Measurements from ENCODE around the gene ZNF865. TPM values are rescaled to one million over a fixed set of nuclear protein-coding genes. Genes with fewer than 3 reads are reported as not detected.

The ZNF865 gene
- total and polyA plus RNA-seq, 2 of the 8 experiments (the other 6 are each of a cell fraction or from before 2014, with no cell fraction given): 3.5 to 13.6 TPM

DNA sequence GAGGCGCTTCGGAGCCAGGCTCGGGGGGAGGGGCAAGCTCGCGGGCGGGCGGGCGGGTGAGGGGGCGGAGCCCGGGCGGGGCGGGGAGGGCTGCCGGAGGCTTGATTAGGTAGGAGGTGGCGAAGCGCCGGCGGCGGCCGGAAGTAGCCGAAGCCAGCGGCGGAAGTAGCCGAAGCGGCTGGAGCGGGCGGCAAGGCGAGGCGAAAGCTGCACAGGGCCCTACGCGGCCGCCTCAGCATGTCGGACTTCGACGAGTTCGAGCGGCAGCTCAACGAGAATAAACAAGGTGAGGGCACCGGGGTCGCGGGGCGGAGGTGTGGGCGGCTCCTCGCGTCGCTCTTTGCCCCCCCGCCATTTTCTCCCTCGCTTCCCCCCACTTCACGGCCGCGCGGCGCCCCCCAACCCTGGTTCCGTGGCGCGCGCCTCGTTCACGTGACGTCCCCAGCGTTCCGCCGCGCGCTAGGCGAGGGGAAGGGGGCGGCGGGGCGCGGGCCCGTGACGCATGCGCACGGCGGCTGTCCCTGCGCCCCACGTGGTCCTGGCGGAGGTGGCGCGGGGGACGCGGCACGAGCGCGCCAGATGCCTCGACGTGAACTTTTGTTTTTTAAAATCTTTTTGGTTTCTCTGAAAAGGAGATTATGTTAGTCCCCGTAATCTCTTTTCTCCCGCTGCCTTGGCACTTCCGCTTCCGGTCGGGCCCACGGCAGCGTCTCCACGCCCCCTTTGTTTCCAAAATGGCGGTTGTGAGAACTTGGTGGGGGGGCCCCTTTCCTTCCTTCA is 49.6 kb downstream of the ZNF865 start, which contains the start of gene U2AF2:
TSS of gene U2AF2 (plus strand) at position 168 of the 780 bp plus-strand sequence. CDS start at position 238, 70 bp downstream.
- H3K56ac ChIP-seq (replicated peaks; ENCODE audit: insufficient read length, low read depth, low read length): peak within 1 kb of the TSS; percentile 94
- peak within 1 kb of the TSS; percentile 99 for H4K8ac ChIP-seq (ENCODE audit: extremely low read depth, insufficient read depth, low read length)
- H3K79me2 ChIP-seq (ENCODE audit: control insufficient read depth in 1 of 2, insufficient read depth in 2 of 2, low read length in 2 of 2): peaks cover 44 to 47% of the 10 kb centered on the region in 2 experiments
- H3K79me1 ChIP-seq (ENCODE audit: low read depth, low read length): peaks cover 5% of the 10 kb centered on the region; the same call in 1 of the 2 replicates
- H3K9ac ChIP-seq (replicated peaks in 1 of 4; ENCODE audit: extremely low read depth in 1 of 4, low read depth in 3 of 4, low read length in 3 of 4): peak within 1 kb of the TSS; percentile 98 to 100 (median 99)
- peak in 1 of 2 experiments; percentile 97 for DNase-seq (ENCODE audit: low read depth in 1 of 2, low spot score in 2 of 2)
- H2BK12ac ChIP-seq (ENCODE audit: low read depth, low read length): peak within 1 kb of the TSS; percentile 98
- peaks cover 3 to 18% (median 10%) of the 10 kb centered on the region in 4 experiments; a peak in 6 of 7 replicates for H3K4me1 ChIP-seq (replicated peaks in 1 of 4; ENCODE audit: control insufficient read depth in 3 of 4, insufficient read depth in 4 of 4, low read length in 3 of 4)
- peak within 1 kb of the TSS; percentile 84 to 93 (median 92) for H3K4me3 ChIP-seq (ENCODE audit: extremely low read depth in 1 of 4, insufficient read depth in 2 of 4, low read depth in 3 of 4, low read length in 4 of 4)
- H3K4me2 ChIP-seq (ENCODE audit: insufficient read depth in 1 of 2, low read depth in 2 of 2, low read length in 2 of 2): peak within 1 kb of the TSS; percentile 81 to 94
- H3K18ac ChIP-seq (ENCODE audit: extremely low read depth, low read length): peak within 1 kb of the TSS; percentile 100
- H2BK15ac ChIP-seq (ENCODE audit: low read length): peak within 1 kb of the TSS; percentile 10; the same call in 1 of the 2 replicates
- peaks cover 13% of the 10 kb centered on the region for H3K23me2 ChIP-seq (ENCODE audit: low read depth, low read length)
- no peaks in the 10 kb centered on the region for H3K9me3 ChIP-seq (ENCODE audit: insufficient read depth in 2 of 2, low read depth in 1 of 2, low read length in 1 of 2)
- peak within 1 kb of the TSS; percentile 99 for H2AFZ ChIP-seq (ENCODE audit: low read length)
- ChIA-PET POLR2A (ENCODE audit: partially characterized antibody) (interaction anchor here (0.6 to 2.8 kb wide), 19 partner anchors 9 to 514 kb away, joined by 3 to 16 read pairs (median 5); partner anchors contain the start of genes EPN1, FIZ1, TMEM238 and ZNF524), CTCF (ENCODE audit: partially characterized antibody) (interaction anchor here (0.6 to 1.0 kb wide), 16 partner anchors 13 to 653 kb away, joined by 3 to 10 read pairs (median 3); no protein-coding TSS in a partner anchor)
- H3K23ac ChIP-seq (ENCODE audit: insufficient read length): no peak within 1 kb of the TSS
- peak within 1 kb of the TSS; percentile 62 for H3K14ac ChIP-seq (ENCODE audit: insufficient read length)
- 1% methylated on average over 34 of the region's 95 CpGs; no CpG with 5 or more reads in 1 of the 2 experiments for WGBS, 2 experiments (ENCODE audit: extremely low coverage in 1 of 2, insufficient coverage in 1 of 2, insufficient read length in 1 of 2, insufficient replicate concordance in 2 of 2, low coverage in 1 of 2, low lambda C conversion rate in 2 of 2, missing lambda C conversion rate in 1 of 2)
- peak within 1 kb of the TSS; percentile 96 for H2AK5ac ChIP-seq (ENCODE audit: low read depth, low read length)
- H3K27me3 ChIP-seq (replicated peaks in 1 of 4; ENCODE audit: control insufficient read depth in 3 of 4, extremely low read depth in 1 of 4, insufficient read depth in 3 of 4, low read length in 3 of 4): no peaks in the 10 kb centered on the region
- H4K91ac ChIP-seq (replicated peaks; ENCODE audit: insufficient read length, low read length): peak within 1 kb of the TSS; percentile 98
- peak within 1 kb of the TSS; percentile 100 for H2BK5ac ChIP-seq (ENCODE audit: low read depth, low read length)
- H2BK120ac ChIP-seq (replicated peaks; ENCODE audit: low read depth, low read length): peak within 1 kb of the TSS; percentile 11
- peaks cover 19 to 20% of the 10 kb centered on the region in 2 experiments for H4K20me1 ChIP-seq (replicated peaks in 1 of 2; ENCODE audit: control insufficient read depth in 1 of 2, insufficient read depth in 2 of 2, low read length in 2 of 2)
- H3K4ac ChIP-seq (replicated peaks; ENCODE audit: insufficient read length, low read depth, low read length): peak within 1 kb of the TSS; percentile 36
- H2BK20ac ChIP-seq (ENCODE audit: low read length): 0 out of 2 replicates have a peak within 1 kb of the TSS, but pooled peaks have one; percentile 13
- H4K5ac ChIP-seq (ENCODE audit: insufficient read length, low read depth, low read length): peak within 1 kb of the TSS; percentile 96
- peaks cover 2 to 9% (median 4%) of the 10 kb centered on the region in 4 experiments; a peak in 3 of 8 replicates for H3K36me3 ChIP-seq (ENCODE audit: control insufficient read depth in 2 of 4, insufficient read depth in 4 of 4, low read length in 3 of 4)
- no peak for FAIRE-seq
- peak within 1 kb of the TSS; percentile 98 for H3K27ac ChIP-seq (ENCODE audit: low read depth, low read length)
- no peak for TF ChIP-seq SRF (IDR thresholded peaks at IDR 0.05; ENCODE audit: low read depth, low read length)
- no peak for TF ChIP-seq SIRT6 (IDR thresholded peaks at IDR 0.05; ENCODE audit: low read length)
- no peak for TF ChIP-seq RNF2 (IDR thresholded peaks at IDR 0.05; ENCODE audit: borderline replicate concordance, low read depth, low read length, missing control alignments, poor library complexity, severe bottlenecking)
- peak; percentile 65 for TF ChIP-seq NRF1 (IDR thresholded peaks at IDR 0.05; ENCODE audit: low read depth, low read length)
- no peak for TF ChIP-seq NANOG (IDR thresholded peaks at IDR 0.05; ENCODE audit: insufficient read depth, low read depth, low read length, poor library complexity, severe bottlenecking)
- TF ChIP-seq POLR2A (IDR thresholded peaks at IDR 0.05; ENCODE audit: control extremely low read depth in 1 of 2, low read depth in 2 of 2, low read length in 2 of 2): peak; percentile 66 to 89
- no peak; the same call in 1 of the 2 replicates for TF ChIP-seq KDM5A (IDR thresholded peaks at IDR 0.05; ENCODE audit: low read length)
- peak; percentile 89 for TF ChIP-seq PHF8 (conservative IDR thresholded peaks at IDR 0.05; ENCODE audit: low read depth, low read length)
- no peak for TF ChIP-seq BRCA1 (IDR thresholded peaks at IDR 0.05; ENCODE audit: low read depth, low read length)
- TF ChIP-seq CEBPB (IDR thresholded peaks at IDR 0.05; ENCODE audit: low read depth, low read length): no peak
- no peak for TF ChIP-seq CTBP2 (IDR thresholded peaks at IDR 0.05; ENCODE audit: borderline replicate concordance, insufficient read depth, insufficient read length, low read length)

All from H1 (cell line).